GM23338 (cell line): ENCODE results near the gene TMEM14A. TPM values are rescaled to one million over a fixed set of nuclear protein-coding genes. Genes with fewer than 3 reads are reported as not detected.

ENCODE experiments used
- ATAC-seq: fragments of 200-7000 bp; cut with Tn5 transposase; 3 replicates; pipeline ENCODE4 v1.9.1; 2020
- DNase-seq: peaks from one replicate; pipeline ENCODE4 v3.0.0-alpha.2; 2015; ENCODE audit warnings: low spot score
- H2AFZ ChIP-seq: fragments of 200-600 bp; sonication (generic); 2 replicates; pipeline ENCODE4 v1.8.0; 2016; ENCODE audit warnings: antibody characterized with exemption, mild to moderate bottlenecking, moderate library complexity
- H3F3A ChIP-seq: fragments of 200-600 bp; sonication (generic); replicated peaks from 2 replicates; pipeline ENCODE4 v1.8.0; 2017; ENCODE audit warnings: antibody characterized with exemption, mixed run types, low read depth
- H3K27ac ChIP-seq: fragments of 200-600 bp; sonication (generic); 2 replicates; pipeline ENCODE4 v1.6.1; 2016; ENCODE audit warnings: low read depth
- H3K27me3 ChIP-seq: fragments of 200-600 bp; sonication (generic); 2 replicates; pipeline ENCODE4 v1.8.0; 2016; ENCODE audit warnings: mild to moderate bottlenecking, mixed run types, moderate library complexity; ENCODE audit not compliant: insufficient read depth
- H3K36me3 ChIP-seq: fragments of 200-600 bp; sonication (generic); 2 replicates; pipeline ENCODE4 v1.8.0; 2016; ENCODE audit warnings: mild to moderate bottlenecking; ENCODE audit not compliant: insufficient read depth
- H3K4me1 ChIP-seq: fragments of 200-600 bp; sonication (generic); 2 replicates; pipeline ENCODE4 v1.8.0; 2016; ENCODE audit warnings: mild to moderate bottlenecking, moderate library complexity; ENCODE audit not compliant: insufficient read depth
- H3K4me2 ChIP-seq: fragments of 200-600 bp; sonication (generic); 2 replicates; pipeline ENCODE4 v1.7.1; 2017; ENCODE audit warnings: mixed run types
- H3K4me3 ChIP-seq: fragments of 200-600 bp; sonication (generic); 2 replicates; pipeline ENCODE4 v1.6.1; 2016; ENCODE audit warnings: mixed run types
- H3K79me2 ChIP-seq: fragments of 200-600 bp; sonication (generic); replicated peaks from 2 replicates; pipeline ENCODE4 v1.8.0; 2017; ENCODE audit warnings: mild to moderate bottlenecking; ENCODE audit not compliant: insufficient read depth
- H3K9me2 ChIP-seq: fragments of 200-600 bp; sonication (generic); 2 replicates; pipeline ENCODE4 v1.8.0; 2017; ENCODE audit not compliant: insufficient read depth
- H4K20me1 ChIP-seq: fragments of 200-600 bp; sonication (generic); replicated peaks from 2 replicates; pipeline ENCODE4 v1.8.0; 2017; ENCODE audit warnings: mild to moderate bottlenecking; ENCODE audit not compliant: insufficient read depth
- H3K27ac Mint-ChIP-seq: 2 replicates; pipeline ENCODE4 v1.8.0; 2020; ENCODE audit warnings: inconsistent platforms, mild to moderate bottlenecking, moderate library complexity, mixed read lengths
- H3K27me3 Mint-ChIP-seq: 3 replicates; pipeline ENCODE4 v1.8.0; 2022; ENCODE audit warnings: low read depth, mild to moderate bottlenecking, moderate library complexity, mixed read lengths, inconsistent platforms; ENCODE audit not compliant: insufficient read depth, poor library complexity
- H3K36me3 Mint-ChIP-seq: 3 replicates; pipeline ENCODE4 v1.8.0; 2021; ENCODE audit warnings: low read depth, mild to moderate bottlenecking, inconsistent platforms, moderate library complexity, mixed read lengths
- H3K4me1 Mint-ChIP-seq: 3 replicates; pipeline ENCODE4 v1.8.0; 2020; ENCODE audit warnings: mild to moderate bottlenecking, inconsistent platforms, mixed read lengths
- H3K4me3 Mint-ChIP-seq: 3 replicates; pipeline ENCODE4 v1.8.0; 2021; ENCODE audit warnings: moderate library complexity, mild to moderate bottlenecking, inconsistent platforms, mixed read lengths
- H3K9me3 Mint-ChIP-seq: 3 replicates; pipeline ENCODE4 v1.8.0; 2020; ENCODE audit warnings: moderate library complexity, mild to moderate bottlenecking, inconsistent platforms, mixed read lengths
- CREB1 ChIP-seq: fragments of 250-450 bp; sonication (Bioruptor Pico); IDR thresholded peaks from 2 replicates; pipeline ENCODE4 v1.5.0; 2020; ENCODE audit warnings: low read depth, mild to moderate bottlenecking, moderate library complexity
- POLR2AphosphoS5 ChIP-seq: IDR thresholded peaks from 2 replicates; pipeline ENCODE4 v1.6.1; 2016; ENCODE audit warnings: antibody characterized with exemption, low read depth
- STAT1 ChIP-seq: IDR thresholded peaks from one replicate; pipeline ENCODE4 v1.6.1; 2016; ENCODE audit warnings: antibody characterized with exemption; ENCODE audit not compliant: unreplicated experiment
- ZNF114 ChIP-seq: fragments of 250-450 bp; sonication (Bioruptor Pico); IDR thresholded peaks from 2 replicates; pipeline ENCODE4 v1.5.0; 2020; ENCODE audit warnings: mild to moderate bottlenecking, moderate library complexity
- long read RNA-seq: library from polyadenylated mRNA; unstranded; transcript quantifications from one replicate; pipeline ENCODE4 v2.0.0, GENCODE V29; 2020; ENCODE audit not compliant: unreplicated experiment
- polyA plus RNA-seq: library from polyadenylated mRNA; unstranded; fragments of >200 nt; fragmentation: Nextera tagmentation; extraction: Ambion mirVana; gene quantifications from 2 replicates; pipeline ENCODE4 v1.2.1, GENCODE V29; 2016
- total RNA-seq: library from RNA; depleted of rRNA; stranded (reverse); fragments of >200 nt; shearing (Covaris generic); gene quantifications from 2 replicates; pipeline ENCODE4 v1.2.3, GENCODE V29; 2014; rRNA removed
- TF ChIP-seq, protein P1 (sequence below): fragments of 250-450 bp; sonication (Bioruptor Pico); IDR thresholded peaks from 2 replicates; pipeline ENCODE4 v1.5.0; 2020; ENCODE audit warnings: mild to moderate bottlenecking, moderate library complexity
- TF ChIP-seq, protein P2 (sequence below): IDR thresholded peaks from one replicate; pipeline ENCODE4 v1.6.1; 2018; ENCODE audit warnings: antibody characterized with exemption; ENCODE audit not compliant: unreplicated experiment
- TF ChIP-seq, protein P3 (sequence below), 2 experiments: fragments of 200-600 bp in 1 of 2; sonication (generic) in 1 of 2; conservative IDR thresholded peaks; 2 replicates each; pipeline versions ENCODE4 v1.5.1 to v1.6.1; 2016 to 2017; ENCODE audit warnings: antibody characterized with exemption in 2 of 2, low read depth in 2 of 2, mild to moderate bottlenecking in 2 of 2, moderate library complexity in 1 of 2

The TMEM14A gene, protein sequence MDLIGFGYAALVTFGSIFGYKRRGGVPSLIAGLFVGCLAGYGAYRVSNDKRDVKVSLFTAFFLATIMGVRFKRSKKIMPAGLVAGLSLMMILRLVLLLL
- total RNA-seq (13.9 and 19.8 TPM in 2 replicates), polyA plus RNA-seq (36.0 and 39.3 TPM in 2 replicates)
- long read RNA-seq, transcript TMEM14A-201 (5 exons, 992 nt), result major isoform, 10 of 11 reads
- long read RNA-seq, partial matches to known transcripts, result 0 of 11 reads
- long read RNA-seq, other reads (novel, unspliced or antisense), result 1 of 11 reads

DNA sequence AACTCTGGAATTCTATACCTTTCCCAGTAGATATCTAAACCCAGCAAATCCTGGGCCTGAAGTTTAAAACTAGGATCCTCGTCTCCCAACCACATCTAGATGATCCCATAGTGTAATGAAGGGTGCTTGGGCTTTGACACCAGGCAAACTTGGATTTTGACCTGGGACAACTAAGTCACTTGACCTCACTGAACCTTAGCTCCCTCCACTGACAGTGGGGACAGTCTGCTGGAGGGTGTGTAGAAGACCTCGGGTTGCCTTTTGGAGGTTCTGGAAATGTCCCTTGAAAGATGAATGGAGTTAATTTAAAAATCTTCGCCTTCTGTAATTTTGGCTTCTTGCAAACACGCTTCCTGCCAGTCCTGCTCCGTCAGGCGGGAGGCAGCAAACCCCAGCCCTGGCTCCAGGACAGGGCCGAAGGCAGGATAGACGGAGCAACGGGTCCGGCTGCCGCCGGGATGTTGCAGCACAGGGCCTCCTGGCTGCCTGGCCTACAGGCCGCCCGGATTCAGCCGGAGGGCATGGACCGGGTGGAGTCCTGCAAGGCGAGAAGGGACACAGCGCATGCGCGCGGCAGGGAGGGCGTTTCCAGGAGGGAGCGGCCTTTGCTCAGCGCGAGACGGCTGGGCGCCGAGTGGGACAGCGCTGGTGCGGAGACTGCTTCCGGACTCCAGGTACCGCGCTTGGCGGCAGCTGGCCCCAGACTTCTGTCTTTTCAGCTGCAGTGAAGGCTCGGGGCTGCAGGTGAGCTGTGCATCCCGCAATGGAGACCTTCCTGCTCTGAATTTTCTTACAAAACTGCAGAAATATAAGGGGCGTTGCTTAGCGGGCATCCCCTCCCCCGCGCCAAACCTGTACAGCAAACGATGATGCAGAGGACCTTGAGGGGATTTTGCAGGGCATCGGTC is at the start of gene TMEM14A:
Gene TMEM14A, plus strand, starts transcription at position 612 of the 908 bp plus-strand sequence. CDS start 5,990 bp downstream, outside the sequence.
- Mint-ChIP-seq H3K4me3 (peak within 1 kb of the TSS; percentile 90), H3K4me1 (peaks cover 25% of the 10 kb centered on the region), H3K27me3 (peaks cover 1% of the 10 kb centered on the region), H3K9me3 (no peaks in the 10 kb centered on the region), H3K27ac (peak within 1 kb of the TSS; percentile 80; the same call in 1 of the 2 replicates), H3K36me3 (peaks cover 13% of the 10 kb centered on the region; the same call in 2 of the 3 replicates)
- Histone ChIP-seq H3K27me3 (peaks cover 2% of the 10 kb centered on the region), H3F3A (peaks cover 4% of the 10 kb centered on the region), H3K36me3 (0 out of 2 replicates have a peak, but pooled peaks cover 9% of the 10 kb centered on the region), H3K4me2 (peak within 1 kb of the TSS; percentile 93), H3K4me1 (peaks cover 17% of the 10 kb centered on the region), H3K9me2 (no peaks in the 10 kb centered on the region), H2AFZ (peak within 1 kb of the TSS; percentile 100), H3K79me2 (0 out of 2 replicates have a peak, but pooled peaks cover 5% of the 10 kb centered on the region), H4K20me1 (no peaks in the 10 kb centered on the region), H3K4me3 (peak within 1 kb of the TSS; percentile 82), H3K27ac (no peak within 1 kb of the TSS)
- TF ChIP-seq, protein P1, sequence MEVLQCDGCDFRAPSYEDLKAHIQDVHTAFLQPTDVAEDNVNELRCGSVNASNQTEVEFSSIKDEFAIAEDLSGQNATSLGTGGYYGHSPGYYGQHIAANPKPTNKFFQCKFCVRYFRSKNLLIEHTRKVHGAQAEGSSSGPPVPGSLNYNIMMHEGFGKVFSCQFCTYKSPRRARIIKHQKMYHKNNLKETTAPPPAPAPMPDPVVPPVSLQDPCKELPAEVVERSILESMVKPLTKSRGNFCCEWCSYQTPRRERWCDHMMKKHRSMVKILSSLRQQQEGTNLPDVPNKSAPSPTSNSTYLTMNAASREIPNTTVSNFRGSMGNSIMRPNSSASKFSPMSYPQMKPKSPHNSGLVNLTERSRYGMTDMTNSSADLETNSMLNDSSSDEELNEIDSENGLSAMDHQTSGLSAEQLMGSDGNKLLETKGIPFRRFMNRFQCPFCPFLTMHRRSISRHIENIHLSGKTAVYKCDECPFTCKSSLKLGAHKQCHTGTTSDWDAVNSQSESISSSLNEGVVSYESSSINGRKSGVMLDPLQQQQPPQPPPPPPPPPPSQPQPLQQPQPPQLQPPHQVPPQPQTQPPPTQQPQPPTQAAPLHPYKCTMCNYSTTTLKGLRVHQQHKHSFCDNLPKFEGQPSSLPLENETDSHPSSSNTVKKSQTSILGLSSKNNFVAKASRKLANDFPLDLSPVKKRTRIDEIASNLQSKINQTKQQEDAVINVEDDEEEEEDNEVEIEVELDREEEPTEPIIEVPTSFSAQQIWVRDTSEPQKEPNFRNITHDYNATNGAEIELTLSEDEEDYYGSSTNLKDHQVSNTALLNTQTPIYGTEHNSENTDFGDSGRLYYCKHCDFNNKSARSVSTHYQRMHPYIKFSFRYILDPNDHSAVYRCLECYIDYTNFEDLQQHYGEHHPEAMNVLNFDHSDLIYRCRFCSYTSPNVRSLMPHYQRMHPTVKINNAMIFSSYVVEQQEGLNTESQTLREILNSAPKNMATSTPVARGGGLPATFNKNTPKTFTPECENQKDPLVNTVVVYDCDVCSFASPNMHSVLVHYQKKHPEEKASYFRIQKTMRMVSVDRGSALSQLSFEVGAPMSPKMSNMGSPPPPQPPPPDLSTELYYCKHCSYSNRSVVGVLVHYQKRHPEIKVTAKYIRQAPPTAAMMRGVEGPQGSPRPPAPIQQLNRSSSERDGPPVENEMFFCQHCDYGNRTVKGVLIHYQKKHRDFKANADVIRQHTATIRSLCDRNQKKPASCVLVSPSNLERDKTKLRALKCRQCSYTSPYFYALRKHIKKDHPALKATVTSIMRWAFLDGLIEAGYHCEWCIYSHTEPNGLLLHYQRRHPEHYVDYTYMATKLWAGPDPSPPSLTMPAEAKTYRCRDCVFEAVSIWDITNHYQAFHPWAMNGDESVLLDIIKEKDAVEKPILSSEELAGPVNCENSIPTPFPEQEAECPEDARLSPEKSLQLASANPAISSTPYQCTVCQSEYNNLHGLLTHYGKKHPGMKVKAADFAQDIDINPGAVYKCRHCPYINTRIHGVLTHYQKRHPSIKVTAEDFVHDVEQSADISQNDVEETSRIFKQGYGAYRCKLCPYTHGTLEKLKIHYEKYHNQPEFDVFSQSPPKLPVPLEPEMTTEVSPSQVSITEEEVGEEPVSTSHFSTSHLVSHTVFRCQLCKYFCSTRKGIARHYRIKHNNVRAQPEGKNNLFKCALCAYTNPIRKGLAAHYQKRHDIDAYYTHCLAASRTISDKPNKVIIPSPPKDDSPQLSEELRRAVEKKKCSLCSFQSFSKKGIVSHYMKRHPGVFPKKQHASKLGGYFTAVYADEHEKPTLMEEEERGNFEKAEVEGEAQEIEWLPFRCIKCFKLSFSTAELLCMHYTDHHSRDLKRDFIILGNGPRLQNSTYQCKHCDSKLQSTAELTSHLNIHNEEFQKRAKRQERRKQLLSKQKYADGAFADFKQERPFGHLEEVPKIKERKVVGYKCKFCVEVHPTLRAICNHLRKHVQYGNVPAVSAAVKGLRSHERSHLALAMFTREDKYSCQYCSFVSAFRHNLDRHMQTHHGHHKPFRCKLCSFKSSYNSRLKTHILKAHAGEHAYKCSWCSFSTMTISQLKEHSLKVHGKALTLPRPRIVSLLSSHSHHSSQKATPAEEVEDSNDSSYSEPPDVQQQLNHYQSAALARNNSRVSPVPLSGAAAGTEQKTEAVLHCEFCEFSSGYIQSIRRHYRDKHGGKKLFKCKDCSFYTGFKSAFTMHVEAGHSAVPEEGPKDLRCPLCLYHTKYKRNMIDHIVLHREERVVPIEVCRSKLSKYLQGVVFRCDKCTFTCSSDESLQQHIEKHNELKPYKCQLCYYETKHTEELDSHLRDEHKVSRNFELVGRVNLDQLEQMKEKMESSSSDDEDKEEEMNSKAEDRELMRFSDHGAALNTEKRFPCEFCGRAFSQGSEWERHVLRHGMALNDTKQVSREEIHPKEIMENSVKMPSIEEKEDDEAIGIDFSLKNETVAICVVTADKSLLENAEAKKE, result no peak
- TF ChIP-seq, protein P2, sequence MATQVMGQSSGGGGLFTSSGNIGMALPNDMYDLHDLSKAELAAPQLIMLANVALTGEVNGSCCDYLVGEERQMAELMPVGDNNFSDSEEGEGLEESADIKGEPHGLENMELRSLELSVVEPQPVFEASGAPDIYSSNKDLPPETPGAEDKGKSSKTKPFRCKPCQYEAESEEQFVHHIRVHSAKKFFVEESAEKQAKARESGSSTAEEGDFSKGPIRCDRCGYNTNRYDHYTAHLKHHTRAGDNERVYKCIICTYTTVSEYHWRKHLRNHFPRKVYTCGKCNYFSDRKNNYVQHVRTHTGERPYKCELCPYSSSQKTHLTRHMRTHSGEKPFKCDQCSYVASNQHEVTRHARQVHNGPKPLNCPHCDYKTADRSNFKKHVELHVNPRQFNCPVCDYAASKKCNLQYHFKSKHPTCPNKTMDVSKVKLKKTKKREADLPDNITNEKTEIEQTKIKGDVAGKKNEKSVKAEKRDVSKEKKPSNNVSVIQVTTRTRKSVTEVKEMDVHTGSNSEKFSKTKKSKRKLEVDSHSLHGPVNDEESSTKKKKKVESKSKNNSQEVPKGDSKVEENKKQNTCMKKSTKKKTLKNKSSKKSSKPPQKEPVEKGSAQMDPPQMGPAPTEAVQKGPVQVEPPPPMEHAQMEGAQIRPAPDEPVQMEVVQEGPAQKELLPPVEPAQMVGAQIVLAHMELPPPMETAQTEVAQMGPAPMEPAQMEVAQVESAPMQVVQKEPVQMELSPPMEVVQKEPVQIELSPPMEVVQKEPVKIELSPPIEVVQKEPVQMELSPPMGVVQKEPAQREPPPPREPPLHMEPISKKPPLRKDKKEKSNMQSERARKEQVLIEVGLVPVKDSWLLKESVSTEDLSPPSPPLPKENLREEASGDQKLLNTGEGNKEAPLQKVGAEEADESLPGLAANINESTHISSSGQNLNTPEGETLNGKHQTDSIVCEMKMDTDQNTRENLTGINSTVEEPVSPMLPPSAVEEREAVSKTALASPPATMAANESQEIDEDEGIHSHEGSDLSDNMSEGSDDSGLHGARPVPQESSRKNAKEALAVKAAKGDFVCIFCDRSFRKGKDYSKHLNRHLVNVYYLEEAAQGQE, result peak; percentile 33
- TF ChIP-seq ZNF114 (CRISPR knock-in tag), result no peak
- peak; percentile 90 for TF ChIP-seq POLR2AphosphoS5
- TF ChIP-seq, protein P3, sequence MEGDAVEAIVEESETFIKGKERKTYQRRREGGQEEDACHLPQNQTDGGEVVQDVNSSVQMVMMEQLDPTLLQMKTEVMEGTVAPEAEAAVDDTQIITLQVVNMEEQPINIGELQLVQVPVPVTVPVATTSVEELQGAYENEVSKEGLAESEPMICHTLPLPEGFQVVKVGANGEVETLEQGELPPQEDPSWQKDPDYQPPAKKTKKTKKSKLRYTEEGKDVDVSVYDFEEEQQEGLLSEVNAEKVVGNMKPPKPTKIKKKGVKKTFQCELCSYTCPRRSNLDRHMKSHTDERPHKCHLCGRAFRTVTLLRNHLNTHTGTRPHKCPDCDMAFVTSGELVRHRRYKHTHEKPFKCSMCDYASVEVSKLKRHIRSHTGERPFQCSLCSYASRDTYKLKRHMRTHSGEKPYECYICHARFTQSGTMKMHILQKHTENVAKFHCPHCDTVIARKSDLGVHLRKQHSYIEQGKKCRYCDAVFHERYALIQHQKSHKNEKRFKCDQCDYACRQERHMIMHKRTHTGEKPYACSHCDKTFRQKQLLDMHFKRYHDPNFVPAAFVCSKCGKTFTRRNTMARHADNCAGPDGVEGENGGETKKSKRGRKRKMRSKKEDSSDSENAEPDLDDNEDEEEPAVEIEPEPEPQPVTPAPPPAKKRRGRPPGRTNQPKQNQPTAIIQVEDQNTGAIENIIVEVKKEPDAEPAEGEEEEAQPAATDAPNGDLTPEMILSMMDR (conservative IDR thresholded peaks at IDR 0.05; ENCODE audit: low read depth in 2 of 2), result no peak
- no peak for TF ChIP-seq CREB1
- no peak for TF ChIP-seq STAT1
- ATAC-seq (peak; percentile 97), DNase-seq (peak; percentile 97)
